ENCODE results near the gene KCNMB2.

Gene KCNMB2

DNA sequence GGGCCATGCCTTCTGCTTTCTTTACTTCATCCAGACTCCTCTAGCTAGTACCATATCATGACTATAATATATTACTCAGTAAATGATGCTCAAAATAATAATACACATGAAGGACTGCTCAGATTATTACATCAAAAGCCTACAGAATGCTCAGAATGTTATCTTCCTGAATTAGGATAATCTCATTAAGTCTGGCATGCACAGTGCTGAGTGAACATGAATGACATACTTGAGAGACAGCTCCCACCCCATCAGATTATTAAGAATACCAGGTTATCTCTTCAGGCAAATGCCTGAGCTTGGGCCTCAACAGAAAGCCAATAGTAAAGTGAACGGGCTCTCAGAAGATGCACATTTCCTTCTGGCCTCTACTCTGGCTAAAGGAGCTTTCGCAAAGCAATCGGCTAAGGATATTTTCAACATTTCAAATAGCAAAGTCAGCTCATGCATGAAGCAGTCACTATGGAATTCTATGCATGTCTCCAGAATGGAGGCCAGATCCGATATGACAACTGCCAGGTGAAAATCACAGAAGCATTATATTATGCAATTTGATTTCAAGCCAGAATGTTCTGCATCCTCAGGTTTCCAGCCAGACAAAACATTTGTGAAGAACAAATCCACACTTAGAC, 122.6 kb downstream of the KCNMB2 start:
- no peak for DNase-seq

- no peak for DNase-seq
Observed at GRCh38 chr3:178663201-178663934, 127.1 kb downstream of the KCNMB2 start.

- DNase-seq, result no peak
Observed at GRCh38 chr3:178665747-178666146, 129.5 kb downstream of the KCNMB2 start.

- DNase-seq, result no peak
Observed at GRCh38 chr3:178669022-178669601, 132.9 kb downstream of the KCNMB2 start.

GRCh38 chr3:178669758-178670157, 133.5 kb downstream of the KCNMB2 start:
- no peak for DNase-seq

- no peak for DNase-seq
Observed at GRCh38 chr3:178671377-178671776, 135.1 kb downstream of the KCNMB2 start.

DNA sequence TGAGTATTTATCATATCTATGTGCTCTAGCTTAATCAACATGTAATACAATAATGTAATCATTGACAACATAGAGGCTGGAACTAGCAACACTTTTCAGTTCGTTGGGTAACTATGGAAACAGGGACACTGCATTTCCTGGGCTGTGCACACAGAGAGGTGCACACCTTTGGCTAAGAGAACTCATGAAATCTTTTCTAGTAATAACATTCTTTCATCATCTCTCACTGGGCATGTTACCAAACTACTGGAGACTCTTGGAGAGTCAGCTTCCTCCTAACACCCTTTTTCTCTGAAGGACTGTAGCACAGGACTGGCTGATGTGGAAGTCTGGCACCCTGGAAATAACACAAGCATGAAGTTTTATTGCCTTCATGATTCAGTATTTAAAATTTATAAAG, 135.6 kb downstream of the KCNMB2 start:
- no peak for DNase-seq

GRCh38 chr3:178672275-178672674, 136.0 kb downstream of the KCNMB2 start:
- no peak for DNase-seq

GRCh38 chr3:178673529-178673928, 137.3 kb downstream of the KCNMB2 start:
- no peak for DNase-seq

DNA sequence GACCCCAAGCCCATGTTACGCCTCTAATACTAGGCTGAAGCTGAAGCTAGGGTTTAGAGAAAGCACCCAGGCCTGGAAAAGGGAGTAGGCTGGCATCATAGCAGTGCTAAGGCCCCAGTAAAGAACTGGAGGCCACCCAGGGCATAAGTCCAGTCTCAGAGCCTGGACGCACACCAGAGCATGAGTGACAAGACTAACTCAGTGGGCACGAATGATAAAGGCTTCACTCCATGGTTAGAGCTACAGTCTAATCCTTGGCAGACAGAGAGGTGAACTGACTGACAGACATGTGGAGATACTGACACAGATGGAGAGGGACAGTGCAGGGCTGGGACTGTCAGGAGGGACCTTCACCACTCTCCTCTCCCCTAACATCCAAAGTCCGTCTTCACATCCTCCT, 139.8 kb downstream of the KCNMB2 start:
- DNase-seq, result no peak

GRCh38 chr3:178676942-178677790, 140.9 kb downstream of the KCNMB2 start:
- no peak for DNase-seq

DNA sequence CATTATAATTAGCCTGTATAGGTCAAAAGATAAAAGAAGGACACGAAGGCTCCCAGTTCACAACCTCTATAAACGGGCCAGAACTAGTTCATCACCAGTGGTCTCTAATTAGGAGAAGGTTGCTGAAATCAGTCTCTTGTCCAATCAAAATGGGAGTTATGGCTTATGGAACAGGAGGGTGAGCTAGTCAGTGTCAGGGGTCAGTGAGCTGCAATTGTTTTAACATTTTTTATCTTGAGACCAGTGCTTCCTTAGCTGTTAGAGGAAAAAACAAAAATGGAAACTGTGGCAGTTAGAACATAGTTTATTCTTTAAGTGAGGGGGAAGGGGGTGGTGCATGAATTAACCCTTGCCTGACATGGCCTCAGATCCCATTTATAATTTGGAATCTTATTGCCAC, 141.7 kb downstream of the KCNMB2 start:
- DNase-seq, result no peak

- no peak for DNase-seq
Observed at GRCh38 chr3:178680037-178680436, 143.8 kb downstream of the KCNMB2 start.

DNA sequence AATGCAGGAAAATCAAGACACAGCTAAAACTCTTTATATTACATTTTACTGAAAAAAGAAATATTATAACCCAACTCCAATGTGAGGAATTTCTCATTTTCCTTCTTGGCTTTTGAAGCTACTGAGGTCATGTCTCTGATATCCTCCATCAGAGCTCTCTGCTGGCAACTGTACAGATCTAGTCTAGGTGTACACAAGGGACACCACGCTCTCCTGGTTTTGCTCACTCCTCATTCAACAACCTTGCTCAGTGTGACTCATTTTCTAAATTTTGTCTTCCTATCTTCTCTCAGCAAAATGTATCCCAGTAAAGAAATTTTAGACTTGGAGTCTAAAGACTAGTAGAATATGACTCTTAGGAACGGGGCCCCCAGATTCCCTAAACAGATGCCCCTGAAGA, 144.3 kb downstream of the KCNMB2 start:
- no peak for DNase-seq

GRCh38 chr3:178684881-178685590, 148.8 kb downstream of the KCNMB2 start:
- DNase-seq, result no peak

DNA sequence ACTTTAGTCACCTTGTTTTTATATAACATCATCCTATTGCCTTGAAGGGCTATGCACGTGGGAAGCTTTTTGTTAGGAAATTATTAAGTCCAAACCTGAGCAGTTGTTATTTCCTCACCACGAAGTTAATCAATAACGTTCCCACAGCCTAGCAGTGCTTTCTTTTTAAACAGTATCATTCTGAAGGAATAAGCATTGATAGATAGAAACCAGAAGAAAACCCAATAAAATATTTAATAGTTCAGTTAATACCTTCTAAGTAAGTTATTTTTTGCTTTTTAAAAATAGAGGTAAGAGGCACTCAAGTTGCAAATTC, 149.3 kb downstream of the KCNMB2 start:
- DNase-seq, result no peak

DNA sequence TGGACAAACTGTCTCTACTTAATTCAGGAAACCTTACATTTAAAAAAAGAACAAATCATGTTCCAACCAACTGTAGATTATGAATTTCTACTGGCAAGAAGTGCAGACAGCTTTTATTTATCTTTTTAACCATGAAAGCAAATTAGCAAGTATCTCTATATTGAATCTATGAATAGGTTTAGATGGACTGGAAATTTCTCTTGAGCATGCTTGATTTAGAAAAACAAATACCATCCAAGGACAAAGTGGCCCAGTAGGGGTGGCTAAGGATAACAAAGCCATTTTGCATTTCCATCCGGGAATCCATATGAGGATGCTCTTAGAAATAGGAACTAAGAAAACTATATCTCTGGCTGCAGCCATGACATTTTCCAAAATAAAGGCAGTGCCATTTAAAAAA, 150.6 kb downstream of the KCNMB2 start:
- no peak for DNase-seq

DNA sequence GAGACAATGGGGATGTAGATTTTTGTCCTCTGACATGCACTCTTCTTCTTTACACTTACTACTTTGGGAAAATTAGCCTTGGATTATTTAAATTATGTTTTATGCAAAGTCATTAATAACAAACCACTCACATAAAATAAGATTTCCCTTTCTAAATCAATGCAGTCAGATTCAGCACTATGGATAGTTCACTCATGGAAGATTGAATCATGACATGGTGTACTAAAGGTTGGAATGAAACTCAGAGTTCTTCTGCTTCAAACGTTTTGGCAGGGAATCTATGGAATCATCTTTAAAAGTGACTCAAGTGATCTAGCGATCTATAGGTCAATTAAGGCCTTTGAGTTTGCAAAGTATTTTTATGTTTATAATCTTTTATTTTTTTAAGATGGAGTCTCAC, 154.3 kb downstream of the KCNMB2 start:
- no peak for DNase-seq

DNA sequence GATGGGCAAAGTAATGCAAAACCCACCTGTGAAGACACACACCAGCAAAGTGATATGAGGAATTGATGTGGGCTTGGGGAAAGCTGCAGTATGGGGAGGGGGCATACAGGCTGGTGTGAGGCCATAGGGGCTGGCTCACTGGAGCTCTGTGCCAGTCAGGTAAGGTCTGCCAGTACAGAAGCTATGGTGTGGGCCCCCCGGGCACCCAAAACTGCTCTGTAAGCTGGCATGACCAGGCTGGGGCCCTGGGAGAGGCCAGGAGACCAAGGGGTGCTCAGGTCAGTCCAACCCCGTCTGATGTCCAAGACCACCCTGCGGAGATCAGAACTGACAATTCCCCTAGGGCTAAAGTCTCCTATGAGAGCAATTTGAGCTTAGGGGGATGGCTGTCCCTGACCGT, 163.1 kb downstream of the KCNMB2 start:
- no peak for DNase-seq

- no peak for DNase-seq
Observed at GRCh38 chr3:178699810-178700209, 163.6 kb downstream of the KCNMB2 start.

- no peak for DNase-seq
Observed at GRCh38 chr3:178703268-178703975, 167.2 kb downstream of the KCNMB2 start.

DNA sequence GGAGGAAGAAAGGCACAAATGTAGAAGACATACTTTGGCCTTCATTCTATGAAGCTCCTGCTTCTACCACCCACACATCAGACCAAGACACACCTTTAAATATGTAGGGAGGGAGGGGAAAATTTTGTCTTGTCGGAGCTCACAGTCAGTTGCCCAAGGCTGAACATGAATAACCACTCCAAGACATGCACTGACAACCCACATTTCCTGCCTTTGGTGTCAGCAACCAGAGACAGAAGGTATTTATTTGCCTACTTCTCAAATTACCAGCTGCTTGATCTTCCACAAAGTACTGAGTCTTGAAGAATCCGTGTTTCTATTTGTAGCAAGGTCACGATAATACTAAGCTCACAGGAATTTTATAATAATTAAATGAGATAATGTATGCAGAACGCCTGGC, 169.7 kb downstream of the KCNMB2 start:
- no peak for DNase-seq
